Measurements from ENCODE around the gene ELOVL3.
A peak's percentile ranks its signal among the peaks of the same experiment; 100 is the strongest.
"Not testable (repeated sequence)": the region's sequence is repeated elsewhere in the genome, so short reads cannot be mapped to it uniquely, and the experiment has no call there.

Gene ELOVL3

GRCh38 chr10:102208311-102209035 lies 17.6 kb upstream of the ELOVL3 start:
- peak in 1 of 2 donors; percentile 73 for DNase-seq (ENCODE audit: low read depth in 2 of 2)
- no peak for TF ChIP-seq CTCF (IDR thresholded peaks at IDR 0.05; ENCODE audit: low read depth, low read length)

DNA sequence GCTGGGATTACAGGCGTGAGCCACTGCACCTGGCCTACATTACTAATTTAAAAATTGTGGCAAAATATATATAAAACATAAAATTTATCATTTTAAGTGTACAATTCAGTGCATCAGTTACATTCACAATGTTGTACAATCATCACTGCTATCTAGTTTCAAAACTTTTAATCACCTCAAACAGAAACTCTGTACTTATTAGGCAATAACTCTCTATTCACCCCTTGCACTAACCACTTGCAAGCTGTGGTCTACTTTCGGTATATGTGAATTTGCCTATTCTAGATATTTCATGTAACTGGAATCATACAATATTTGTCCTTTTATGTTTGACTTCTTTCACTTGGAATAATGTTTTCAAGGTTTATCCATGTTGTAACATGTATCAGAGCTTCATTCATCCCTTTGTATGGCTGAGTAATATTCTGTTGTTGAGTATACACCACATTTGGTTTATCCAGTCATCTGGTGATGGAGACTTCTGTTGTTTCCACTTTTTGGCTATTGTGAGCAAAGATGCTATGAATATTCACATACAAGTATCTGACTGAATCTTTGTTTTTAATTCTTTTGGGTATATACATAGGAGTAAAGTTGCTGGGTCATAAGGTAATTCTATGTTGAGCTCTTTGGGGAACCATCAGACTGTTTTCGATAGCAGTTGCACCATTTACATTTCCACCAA lies 14.3 kb upstream of the ELOVL3 start:
- no peak for DNase-seq (ENCODE audit: low read depth in 2 of 2)
- TF ChIP-seq CTCF (IDR thresholded peaks at IDR 0.05; ENCODE audit: low read depth, low read length) = no peak

More at GRCh38 chr10:102208311-102209035, 17.6 kb upstream of the ELOVL3 start:
- no peak overlapping the region for H3K4me3 ChIP-seq (replicated peaks in 1 of 2; ENCODE audit: low read depth in 2 of 2, low read length in 2 of 2)

GRCh38 chr10:102213599-102213998 lies 12.5 kb upstream of the ELOVL3 start:
- not testable (repeated sequence) for DNase-seq (ENCODE audit: low read depth in 2 of 2); H3K4me3 ChIP-seq (replicated peaks in 1 of 2; ENCODE audit: low read depth in 2 of 2, low read length in 2 of 2)

More for the DNA sequence above, 14.3 kb upstream of the ELOVL3 start:
- no peak overlapping the region for H3K4me3 ChIP-seq (replicated peaks in 1 of 2; ENCODE audit: low read depth in 2 of 2, low read length in 2 of 2)

DNA sequence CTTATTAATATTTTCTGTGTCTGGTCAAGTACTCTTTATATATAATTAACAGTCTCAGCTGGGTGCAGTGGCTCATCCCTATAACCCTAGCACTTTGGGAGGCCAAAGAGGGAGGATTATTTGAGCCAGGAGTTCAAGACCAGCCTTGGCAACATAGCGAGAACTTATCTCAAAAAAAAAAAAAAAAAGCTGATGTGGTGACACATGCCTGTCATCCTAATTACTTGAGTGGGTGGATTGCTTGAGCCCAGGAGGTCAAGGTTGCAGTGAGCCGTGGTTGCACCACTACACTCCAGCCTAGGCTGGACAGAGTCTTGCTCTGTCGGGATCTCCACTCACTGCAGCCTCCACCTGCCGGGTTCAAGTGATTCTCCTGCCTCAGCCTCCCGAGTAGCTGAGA lies 6.7 kb upstream of the ELOVL3 start:
- no peak for DNase-seq (ENCODE audit: low read depth in 2 of 2)
- no peak overlapping the region for H3K4me3 ChIP-seq (replicated peaks in 1 of 2; ENCODE audit: low read depth in 2 of 2, low read length in 2 of 2)
- TF ChIP-seq CTCF (IDR thresholded peaks at IDR 0.05; ENCODE audit: low read depth, low read length) = no peak

DNA sequence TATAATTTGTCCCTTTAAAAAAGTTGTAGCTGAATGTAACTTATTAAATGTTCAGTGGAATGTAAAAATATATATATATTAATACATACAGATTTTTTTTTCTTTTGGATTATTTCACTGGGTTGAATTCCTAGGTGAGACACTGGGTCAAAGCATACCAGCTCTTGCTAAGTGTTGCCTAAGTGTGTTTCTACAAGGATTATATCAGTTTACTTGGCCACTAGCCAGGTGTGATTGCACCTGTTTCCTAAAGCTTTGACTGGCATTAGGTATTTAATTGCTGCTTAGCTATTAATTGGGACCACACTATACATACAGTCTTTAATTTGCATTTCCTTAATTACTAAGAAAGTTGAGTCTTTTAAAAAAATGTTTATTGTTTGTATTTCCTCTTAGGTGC lies 5.5 kb upstream of the ELOVL3 start:
- TF ChIP-seq CTCF (IDR thresholded peaks at IDR 0.05; ENCODE audit: low read depth, low read length) = no peak
- DNase-seq (ENCODE audit: low read depth in 2 of 2) = no peak
- H3K4me3 ChIP-seq (replicated peaks in 1 of 2; ENCODE audit: low read depth in 2 of 2, low read length in 2 of 2) = no peak overlapping the region

DNA sequence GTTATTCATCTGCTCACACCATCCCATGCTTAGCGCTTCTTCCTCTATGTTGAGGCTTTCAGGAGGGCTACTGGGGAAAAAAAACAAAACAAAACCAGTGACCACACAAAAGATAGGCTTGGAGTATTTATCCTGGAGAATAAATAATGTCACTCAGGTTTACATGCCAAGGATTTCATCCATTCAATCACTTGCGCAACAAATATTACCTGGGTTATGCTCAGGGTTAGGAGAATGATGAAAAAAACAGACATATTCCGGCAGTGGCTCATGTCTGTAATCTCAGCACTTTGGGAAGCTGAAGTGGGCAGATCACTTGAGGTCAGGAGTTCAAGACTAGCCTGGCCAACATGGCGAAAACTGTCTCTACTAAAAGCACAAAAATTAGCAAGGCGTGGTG lies 3.3 kb upstream of the ELOVL3 start:
- H3K4me3 ChIP-seq (replicated peaks in 1 of 2; ENCODE audit: low read depth in 2 of 2, low read length in 2 of 2) = no peak overlapping the region
- no peak for DNase-seq (ENCODE audit: low read depth in 2 of 2)
- TF ChIP-seq CTCF (IDR thresholded peaks at IDR 0.05; ENCODE audit: low read depth, low read length) = no peak

DNA sequence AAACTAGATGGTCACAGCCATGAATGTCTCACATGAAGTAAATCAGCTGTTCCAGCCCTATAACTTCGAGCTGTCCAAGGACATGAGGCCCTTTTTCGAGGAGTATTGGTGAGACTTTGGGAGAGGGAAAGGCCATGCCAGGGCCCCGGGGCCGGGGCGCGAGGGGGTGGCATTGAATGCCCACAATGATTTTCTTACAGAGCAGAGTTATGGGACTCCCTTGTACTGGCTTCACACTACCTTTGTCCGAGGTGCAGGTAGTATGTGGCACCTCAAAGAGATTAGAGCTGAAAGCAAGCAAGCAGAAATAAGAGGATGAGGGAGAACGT lies 407 bp downstream of the ELOVL3 start:
- H3K4me3 ChIP-seq (replicated peaks in 1 of 2; ENCODE audit: low read depth in 2 of 2, low read length in 2 of 2) = peak overlapping the region in 1 of 2 donors; percentile 36
- no peak for DNase-seq (ENCODE audit: low read depth in 2 of 2)
- no peak for TF ChIP-seq CTCF (IDR thresholded peaks at IDR 0.05; ENCODE audit: low read depth, low read length)

Measured in cardiac fibroblast (primary cell).